ENCODE measurements around the gene PCDHA5.
"Not testable (repeated sequence)": the region's sequence is repeated elsewhere in the genome, so short reads cannot be mapped to it uniquely, and the experiment has no call there.

PCDHA5 gene

GRCh38 chr5:140821375-140822280 lies at the start of gene PCDHA5:
PCDHA5 (plus strand) TSS chr5:140821613.
- no peak for DNase-seq

GRCh38 chr5:140780512-140780911 lies 40.9 kb upstream of the PCDHA5 start:
- DNase-seq: no peak

- peak; percentile 64 for DNase-seq
Measured at GRCh38 chr5:140785905-140786686, 35.3 kb upstream of the PCDHA5 start, which contains the start of gene PCDHA1. PCDHA1 (plus strand) TSS chr5:140786140.

GRCh38 chr5:140787422-140787821 lies 34.0 kb upstream of the PCDHA5 start:
- not testable (repeated sequence) for DNase-seq

- DNase-seq: not testable (repeated sequence)
Measured at GRCh38 chr5:140787849-140788504, 33.4 kb upstream of the PCDHA5 start.

- no peak for DNase-seq
Measured at GRCh38 chr5:140791089-140791488, 30.3 kb upstream of the PCDHA5 start.

GRCh38 chr5:140794595-140795258 lies 26.7 kb upstream of the PCDHA5 start, which contains the start of gene PCDHA2:
PCDHA2 (plus strand) TSS chr5:140794852.
- no peak for DNase-seq

GRCh38 chr5:140795259-140795641 lies 26.2 kb upstream of the PCDHA5 start:
- no peak for DNase-seq

GRCh38 chr5:140796072-140796717 lies 25.2 kb upstream of the PCDHA5 start:
- DNase-seq: not testable (repeated sequence)

- no peak for DNase-seq
Measured at GRCh38 chr5:140796718-140797095, 24.7 kb upstream of the PCDHA5 start.

GRCh38 chr5:140800816-140801493 lies 20.5 kb upstream of the PCDHA5 start, which contains the start of gene PCDHA3:
PCDHA3 (plus strand) TSS chr5:140801057.
- DNase-seq: no peak

- no peak for DNase-seq
Measured at GRCh38 chr5:140801494-140801841, 19.9 kb upstream of the PCDHA5 start.

GRCh38 chr5:140802381-140802780 lies 19.0 kb upstream of the PCDHA5 start:
- not testable (repeated sequence) for DNase-seq

- DNase-seq: no peak
Measured at GRCh38 chr5:140802781-140803271, 18.6 kb upstream of the PCDHA5 start.

GRCh38 chr5:140806834-140807775 lies 14.3 kb upstream of the PCDHA5 start, which contains the start of gene PCDHA4:
PCDHA4 (plus strand) TSS chr5:140807068.
- peak; percentile 79 for DNase-seq

- DNase-seq: not testable (repeated sequence)
Measured at GRCh38 chr5:140808241-140808888, 13.0 kb upstream of the PCDHA5 start.

- no peak for DNase-seq
Measured at GRCh38 chr5:140808889-140809291, 12.5 kb upstream of the PCDHA5 start.

- DNase-seq: no peak
Measured at GRCh38 chr5:140822281-140822629, 842 bp downstream of the PCDHA5 start.

- not testable (repeated sequence) for DNase-seq
Measured at GRCh38 chr5:140822969-140823368, 1.6 kb downstream of the PCDHA5 start.

GRCh38 chr5:140823475-140823874 lies 2.1 kb downstream of the PCDHA5 start:
- DNase-seq: no peak

All from NCI-H146 (cell line).